SK-N-SH treated with all-trans-retinoic acid at 6 μM for 48 hours (cell line): ENCODE results near the gene TMEM11.

Experiments used
- ATAC-seq: fragments of 200-7000 bp; cut with Tn5 transposase; 3 replicates; pipeline ENCODE4 v1.9.1; 2020; ENCODE audit warnings: mild to moderate bottlenecking, moderate library complexity
- ARNTL ChIP-seq: fragments of 450-650 bp; formaldehyde crosslinking; IDR thresholded peaks from 2 replicates; pipeline ENCODE4 v1.5.0; 2020; ENCODE audit warnings: low read depth, mild to moderate bottlenecking, moderate library complexity, borderline replicate concordance
- BACH2 ChIP-seq: fragments of 250-450 bp; sonication (Bioruptor Pico); IDR thresholded peaks from 2 replicates; pipeline ENCODE4 v1.9.0; 2021; ENCODE audit warnings: mild to moderate bottlenecking, borderline replicate concordance
- CREB5 ChIP-seq: fragments of 250-450 bp; sonication (Bioruptor Pico); IDR thresholded peaks from 2 replicates; pipeline ENCODE4 v1.5.1; 2020; ENCODE audit warnings: low read depth, mild to moderate bottlenecking, moderate library complexity
- CSDC2 ChIP-seq: fragments of 250-450 bp; sonication (Bioruptor Pico); IDR thresholded peaks from 2 replicates; pipeline ENCODE4 v1.5.0; 2020; ENCODE audit warnings: mild to moderate bottlenecking, moderate library complexity
- CSRNP3 ChIP-seq: fragments of 250-450 bp; sonication (Bioruptor Pico); IDR thresholded peaks from 2 replicates; pipeline ENCODE4 v1.5.1; 2021; ENCODE audit warnings: mild to moderate bottlenecking, moderate library complexity
- ESRRG ChIP-seq: fragments of 250-450 bp; sonication (Bioruptor Pico); IDR thresholded peaks from 2 replicates; pipeline ENCODE4 v1.6.1; 2021; ENCODE audit warnings: mild to moderate bottlenecking
- GLIS3 ChIP-seq: fragments of 250-450 bp; sonication (Bioruptor Pico); IDR thresholded peaks from 2 replicates; pipeline ENCODE4 v1.5.0; 2020; ENCODE audit warnings: mild to moderate bottlenecking, moderate library complexity
- ISL1 ChIP-seq: fragments of 250-450 bp; sonication (Bioruptor Pico); IDR thresholded peaks from 2 replicates; pipeline ENCODE4 v2.1.2; 2022; ENCODE audit warnings: mild to moderate bottlenecking, moderate library complexity
- OSR1 ChIP-seq: fragments of 250-450 bp; sonication (Bioruptor Pico); IDR thresholded peaks from 2 replicates; pipeline ENCODE4 v1.8.0; 2022; ENCODE audit warnings: moderate library complexity, mild to moderate bottlenecking, inconsistent platforms
- POU6F1 ChIP-seq: fragments of 250-450 bp; sonication (Bioruptor Pico); IDR thresholded peaks from 2 replicates; pipeline ENCODE4 v1.8.0; 2021; ENCODE audit warnings: low read depth, mild to moderate bottlenecking, moderate library complexity, borderline replicate concordance
- PPARA ChIP-seq: fragments of 250-450 bp; sonication (Bioruptor Pico); IDR thresholded peaks from 2 replicates; pipeline ENCODE4 v1.5.0; 2020; ENCODE audit warnings: mild to moderate bottlenecking, borderline replicate concordance
- RARB ChIP-seq: fragments of 250-450 bp; sonication (Bioruptor Pico); IDR thresholded peaks from 2 replicates; pipeline ENCODE4 v1.8.0; 2021; ENCODE audit warnings: mild to moderate bottlenecking, moderate library complexity
- SNAI2 ChIP-seq: fragments of 250-450 bp; sonication (Bioruptor Pico); IDR thresholded peaks from 2 replicates; pipeline ENCODE4 v1.5.0; 2020; ENCODE audit warnings: mild to moderate bottlenecking, moderate library complexity
- TCF4 ChIP-seq: fragments of 250-450 bp; sonication (Bioruptor Pico); IDR thresholded peaks from 2 replicates; pipeline ENCODE4 v1.8.0; 2021; ENCODE audit warnings: mild to moderate bottlenecking, moderate library complexity, borderline replicate concordance
- TOX ChIP-seq: fragments of 250-450 bp; sonication (Bioruptor Pico); IDR thresholded peaks from 2 replicates; pipeline ENCODE4 v1.8.0; 2021; ENCODE audit warnings: mild to moderate bottlenecking, moderate library complexity, borderline replicate concordance
- TSHZ2 ChIP-seq: fragments of 250-450 bp; sonication (Bioruptor Pico); IDR thresholded peaks from 2 replicates; pipeline ENCODE4 v1.5.0; 2020; ENCODE audit warnings: mild to moderate bottlenecking, moderate library complexity
- ZFP3 ChIP-seq: fragments of 250-450 bp; sonication (Bioruptor Pico); IDR thresholded peaks from 2 replicates; pipeline ENCODE4 v1.5.0; 2020; ENCODE audit warnings: mild to moderate bottlenecking, moderate library complexity
- ZNF565 ChIP-seq: fragments of 450-650 bp; formaldehyde crosslinking; conservative IDR thresholded peaks from 2 replicates; pipeline ENCODE4 v1.5.0; 2020; ENCODE audit warnings: low read depth, mild to moderate bottlenecking, moderate library complexity
- ZNF70 ChIP-seq: fragments of 450-650 bp; formaldehyde crosslinking; IDR thresholded peaks from 2 replicates; pipeline ENCODE4 v1.5.0; 2020; ENCODE audit warnings: mild to moderate bottlenecking, moderate library complexity
- ZNF8 ChIP-seq: fragments of 450-650 bp; formaldehyde crosslinking; IDR thresholded peaks from 2 replicates; pipeline ENCODE4 v1.5.0; 2020; ENCODE audit warnings: mild to moderate bottlenecking, moderate library complexity

TMEM11 gene

GRCh38 chr17:21198411-21198810 is 15.6 kb downstream of the TMEM11 start (continued):
- TF ChIP-seq ZNF565 (CRISPR knock-in tag): no peak
- no peak for TF ChIP-seq ARNTL (CRISPR knock-in tag)
- TF ChIP-seq ISL1 (CRISPR knock-in tag): no peak
- TF ChIP-seq ZNF70 (CRISPR knock-in tag): no peak
- TF ChIP-seq TCF4: no peak

DNA sequence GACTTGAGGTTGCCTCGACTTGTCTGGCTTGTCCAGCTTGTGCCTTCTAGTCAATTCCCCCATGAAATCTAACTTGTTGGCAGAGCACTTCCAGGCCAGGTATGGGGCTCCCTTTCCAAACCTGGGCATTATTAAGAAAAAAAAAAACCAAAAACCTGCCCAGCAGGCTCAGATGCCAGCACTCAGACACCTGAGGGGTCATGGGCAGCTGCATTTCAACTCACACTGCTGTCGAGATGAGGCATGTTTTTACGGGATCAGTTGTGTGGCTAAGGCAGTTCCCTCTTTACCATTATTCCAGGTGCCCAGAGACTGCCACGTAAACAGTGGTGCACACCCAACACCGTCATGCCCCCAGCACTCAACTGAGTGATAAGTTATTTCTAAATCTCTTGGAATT is 17.8 kb downstream of the TMEM11 start:
- no peak for TF ChIP-seq PPARA
- no peak for TF ChIP-seq TSHZ2 (CRISPR knock-in tag)
- no peak for TF ChIP-seq TOX
- no peak for TF ChIP-seq CSRNP3
- TF ChIP-seq GLIS3 (CRISPR knock-in tag): no peak
- no peak for TF ChIP-seq CREB5 (CRISPR knock-in tag)
- TF ChIP-seq POU6F1: no peak
- no peak for TF ChIP-seq ARNTL (CRISPR knock-in tag)
- TF ChIP-seq RARB: no peak
- no peak for TF ChIP-seq ISL1 (CRISPR knock-in tag)
- TF ChIP-seq ESRRG (CRISPR knock-in tag): no peak
- TF ChIP-seq ZNF70 (CRISPR knock-in tag): no peak
- ATAC-seq: no peak

DNA sequence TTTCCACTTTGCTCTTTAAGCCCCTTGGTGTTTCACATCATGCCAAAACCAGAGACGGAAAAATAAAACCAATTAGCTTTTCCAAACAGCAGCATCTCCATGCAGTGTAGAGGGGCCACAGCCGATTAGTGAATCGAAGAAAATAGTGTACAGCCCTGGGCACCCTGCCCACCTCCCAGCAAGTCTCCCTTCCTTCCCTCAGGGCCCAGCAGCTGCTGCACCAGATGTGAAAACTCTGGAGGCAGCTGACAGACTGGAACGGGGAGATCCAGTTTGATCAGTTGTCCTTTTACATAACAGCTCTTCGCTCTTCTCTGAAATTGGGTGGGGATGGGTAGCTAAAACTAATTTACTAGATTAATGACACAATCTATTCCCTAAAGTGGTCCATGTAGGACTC is 19.3 kb downstream of the TMEM11 start:
- no peak for ATAC-seq
- TF ChIP-seq PPARA (no peak), ZNF70 (CRISPR knock-in tag) (no peak), GLIS3 (CRISPR knock-in tag) (no peak), OSR1 (CRISPR knock-in tag) (no peak), SNAI2 (CRISPR knock-in tag) (no peak), POU6F1 (no peak), ARNTL (CRISPR knock-in tag) (no peak), BACH2 (CRISPR knock-in tag) (no peak), CSRNP3 (no peak), TCF4 (no peak), CSDC2 (CRISPR knock-in tag) (no peak), ZFP3 (CRISPR knock-in tag) (no peak), TOX (no peak), ISL1 (CRISPR knock-in tag) (no peak), CREB5 (CRISPR knock-in tag) (no peak), ZNF8 (CRISPR knock-in tag) (no peak), TSHZ2 (CRISPR knock-in tag) (no peak), ESRRG (CRISPR knock-in tag) (no peak)
